HG02759 (cell line): ENCODE measurements around the gene GRB7.
"Not testable (repeated sequence)": the region's sequence is repeated elsewhere in the genome, so short reads cannot be mapped to it uniquely, and the experiment has no call there.

Experiments
- ATAC-seq: cut with Tn5 transposase; IDR thresholded peaks from one replicate; pipeline ENCODE4 v1.9.1; 2021; ENCODE audit warnings: mild to moderate bottlenecking, moderate library complexity; ENCODE audit not compliant: unreplicated experiment

The GRB7 gene

DNA sequence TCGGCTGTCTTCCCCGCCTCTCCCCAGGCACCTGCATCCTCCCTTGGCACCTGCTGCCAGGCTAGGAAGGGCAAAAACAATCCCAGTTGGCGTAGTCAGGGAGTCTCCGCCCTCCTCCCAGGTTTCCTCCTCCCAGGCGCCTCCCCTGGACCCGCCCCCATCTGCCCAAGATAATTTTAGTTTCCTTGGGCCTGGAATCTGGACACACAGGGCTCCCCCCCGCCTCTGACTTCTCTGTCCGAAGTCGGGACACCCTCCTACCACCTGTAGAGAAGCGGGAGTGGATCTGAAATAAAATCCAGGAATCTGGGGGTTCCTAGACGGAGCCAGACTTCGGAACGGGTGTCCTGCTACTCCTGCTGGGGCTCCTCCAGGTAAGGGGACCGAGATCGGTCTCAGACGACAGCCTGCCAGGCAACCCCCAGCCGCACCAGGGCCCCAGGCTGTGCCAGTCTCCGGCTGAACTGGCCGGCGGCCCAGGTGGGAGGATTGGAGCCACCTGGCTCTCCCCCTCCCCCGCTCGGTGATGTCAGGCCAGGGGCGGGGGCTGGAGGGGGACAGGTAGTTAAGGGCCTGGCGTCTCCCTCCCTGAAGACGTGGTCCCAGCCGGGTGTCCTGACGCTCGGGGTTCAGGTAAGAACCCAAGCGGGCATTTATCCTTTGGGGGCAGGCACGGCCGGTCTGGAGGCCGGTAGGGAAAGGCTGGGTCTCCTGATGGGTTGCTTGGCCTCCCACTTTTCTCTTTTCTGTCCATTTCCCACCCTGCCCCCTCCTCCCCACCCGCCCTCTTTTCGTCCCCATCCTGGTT lies at the start of gene GRB7:
Gene GRB7, plus strand, starts transcription at position 179 of the 808 bp plus-strand sequence. CDS start 4,364 bp downstream, outside the sequence.
- ATAC-seq: no peak

DNA sequence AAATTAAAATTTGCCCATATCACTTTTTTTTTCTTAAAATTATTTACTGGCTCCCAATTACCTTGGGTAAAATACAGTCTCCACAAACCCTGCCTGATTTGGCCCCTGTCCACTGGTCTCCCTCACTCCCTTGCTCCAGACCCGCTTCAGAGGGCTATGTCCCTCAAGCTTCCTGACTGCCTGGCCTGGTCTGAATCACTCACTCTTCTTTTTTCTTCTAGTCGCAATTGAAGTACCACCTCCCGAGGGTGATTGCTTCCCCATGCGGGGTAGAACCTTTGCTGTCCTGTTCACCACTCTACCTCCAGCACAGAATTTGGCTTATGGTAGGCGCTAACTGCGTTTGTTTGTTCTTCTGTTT lies 49.3 kb upstream of the GRB7 start:
- ATAC-seq: no peak

GRCh38 chr17:39688945-39689344 lies 48.8 kb upstream of the GRB7 start:
- no peak for ATAC-seq

- no peak for ATAC-seq
Observed at GRCh38 chr17:39694593-39694992, 43.1 kb upstream of the GRB7 start.

DNA sequence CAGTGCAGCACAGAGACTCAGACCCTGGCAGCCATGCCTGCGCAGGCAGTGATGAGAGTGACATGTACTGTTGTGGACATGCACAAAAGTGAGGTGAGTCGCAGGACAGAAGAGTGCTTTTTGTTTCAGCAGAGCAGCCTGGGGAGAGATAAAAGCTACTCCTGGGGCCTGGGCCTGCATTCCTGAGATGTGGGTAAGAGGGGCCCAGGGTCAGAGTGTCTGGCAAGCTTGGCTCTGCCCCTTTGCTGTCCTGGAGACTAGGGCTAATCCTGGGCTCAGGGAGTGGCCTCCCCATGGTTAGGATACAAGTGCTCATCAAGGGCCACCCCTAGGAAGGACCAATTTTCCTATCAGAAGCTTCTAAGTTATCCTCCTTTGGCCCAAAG lies 42.7 kb upstream of the GRB7 start:
- ATAC-seq: no peak

- no peak for ATAC-seq
Observed at GRCh38 chr17:39696731-39697130, 41.0 kb upstream of the GRB7 start.

- no peak for ATAC-seq
Observed at GRCh38 chr17:39697961-39698360, 39.8 kb upstream of the GRB7 start.

- not testable (repeated sequence) for ATAC-seq
Observed at GRCh38 chr17:39699157-39699817, 38.5 kb upstream of the GRB7 start.

DNA sequence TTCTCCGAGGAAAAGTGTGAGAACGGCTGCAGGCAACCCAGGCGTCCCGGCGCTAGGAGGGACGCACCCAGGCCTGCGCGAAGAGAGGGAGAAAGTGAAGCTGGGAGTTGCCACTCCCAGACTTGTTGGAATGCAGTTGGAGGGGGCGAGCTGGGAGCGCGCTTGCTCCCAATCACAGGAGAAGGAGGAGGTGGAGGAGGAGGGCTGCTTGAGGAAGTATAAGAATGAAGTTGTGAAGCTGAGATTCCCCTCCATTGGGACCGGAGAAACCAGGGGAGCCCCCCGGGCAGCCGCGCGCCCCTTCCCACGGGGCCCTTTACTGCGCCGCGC lies 38.0 kb upstream of the GRB7 start, which contains the start of gene ERBB2:
Gene ERBB2, plus strand, starts transcription at position 247 of the 330 bp plus-strand sequence. CDS start 175 bp downstream, outside the sequence.
- ATAC-seq: no peak

DNA sequence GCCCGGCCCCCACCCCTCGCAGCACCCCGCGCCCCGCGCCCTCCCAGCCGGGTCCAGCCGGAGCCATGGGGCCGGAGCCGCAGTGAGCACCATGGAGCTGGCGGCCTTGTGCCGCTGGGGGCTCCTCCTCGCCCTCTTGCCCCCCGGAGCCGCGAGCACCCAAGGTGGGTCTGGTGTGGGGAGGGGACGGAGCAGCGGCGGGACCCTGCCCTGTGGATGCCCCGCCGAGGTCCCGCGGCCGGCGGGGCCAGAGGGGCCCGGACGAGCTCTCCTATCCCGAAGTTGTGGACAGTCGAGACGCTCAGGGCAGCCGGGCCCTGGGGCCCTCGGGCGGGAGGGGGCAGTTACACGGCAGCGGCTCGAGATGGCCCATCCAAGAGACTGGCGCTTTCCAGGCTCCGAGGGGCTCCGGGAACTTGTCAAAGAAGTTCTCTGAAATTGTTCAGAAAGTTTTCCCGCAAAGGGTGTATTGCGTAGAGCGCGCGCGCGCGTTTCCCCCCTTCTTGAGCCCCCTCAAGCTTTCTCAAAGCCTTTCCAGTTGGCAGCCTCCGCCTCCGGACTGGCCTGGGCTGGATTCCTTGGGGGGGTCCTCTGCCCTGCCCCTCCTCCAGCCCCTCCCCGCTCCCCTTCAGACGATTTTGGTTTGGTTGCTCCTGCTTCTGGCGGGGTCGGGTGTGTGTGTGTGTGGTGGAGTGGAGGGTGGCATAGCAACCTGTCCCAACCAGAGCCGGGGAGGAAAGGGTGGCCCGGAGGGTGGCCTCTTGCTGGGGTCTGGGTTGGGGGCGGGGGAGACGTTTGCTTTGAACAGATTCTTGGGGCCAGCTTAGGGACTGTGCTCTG lies 37.4 kb upstream of the GRB7 start:
- ATAC-seq: no peak

- ATAC-seq: no peak
Observed at GRCh38 chr17:39701012-39701783, 36.5 kb upstream of the GRB7 start.

DNA sequence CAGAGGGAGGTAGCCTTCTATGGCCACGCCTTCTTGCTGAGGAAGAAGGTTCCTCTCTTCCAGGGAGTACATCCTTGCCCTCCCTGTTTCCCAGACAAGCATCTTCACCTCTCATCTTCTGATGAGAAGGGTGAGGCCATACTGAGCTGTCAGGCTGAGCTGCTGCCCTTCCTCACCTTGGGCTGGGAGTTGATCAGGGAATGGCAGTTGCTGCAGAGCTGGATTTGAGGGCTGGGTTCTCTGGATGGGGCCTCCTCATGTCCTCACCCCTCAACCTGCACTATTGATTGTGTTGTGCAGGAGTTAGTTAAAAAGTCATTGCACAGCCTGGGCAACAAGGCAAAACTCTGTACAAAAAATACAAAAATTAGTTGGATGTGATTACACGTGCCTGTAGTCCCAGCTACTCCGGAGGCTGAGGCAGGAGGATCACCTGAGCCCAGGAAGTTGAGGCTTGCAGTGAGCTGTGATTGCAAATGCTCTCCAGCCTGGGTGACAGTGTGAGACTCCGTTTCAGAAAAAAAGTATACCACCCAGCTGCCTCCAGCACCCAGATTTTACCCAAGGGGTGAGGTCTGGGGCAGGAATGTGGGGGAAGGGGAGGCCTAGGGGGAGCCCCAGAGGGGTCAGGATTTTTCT lies 35.8 kb upstream of the GRB7 start:
- no peak for ATAC-seq

DNA sequence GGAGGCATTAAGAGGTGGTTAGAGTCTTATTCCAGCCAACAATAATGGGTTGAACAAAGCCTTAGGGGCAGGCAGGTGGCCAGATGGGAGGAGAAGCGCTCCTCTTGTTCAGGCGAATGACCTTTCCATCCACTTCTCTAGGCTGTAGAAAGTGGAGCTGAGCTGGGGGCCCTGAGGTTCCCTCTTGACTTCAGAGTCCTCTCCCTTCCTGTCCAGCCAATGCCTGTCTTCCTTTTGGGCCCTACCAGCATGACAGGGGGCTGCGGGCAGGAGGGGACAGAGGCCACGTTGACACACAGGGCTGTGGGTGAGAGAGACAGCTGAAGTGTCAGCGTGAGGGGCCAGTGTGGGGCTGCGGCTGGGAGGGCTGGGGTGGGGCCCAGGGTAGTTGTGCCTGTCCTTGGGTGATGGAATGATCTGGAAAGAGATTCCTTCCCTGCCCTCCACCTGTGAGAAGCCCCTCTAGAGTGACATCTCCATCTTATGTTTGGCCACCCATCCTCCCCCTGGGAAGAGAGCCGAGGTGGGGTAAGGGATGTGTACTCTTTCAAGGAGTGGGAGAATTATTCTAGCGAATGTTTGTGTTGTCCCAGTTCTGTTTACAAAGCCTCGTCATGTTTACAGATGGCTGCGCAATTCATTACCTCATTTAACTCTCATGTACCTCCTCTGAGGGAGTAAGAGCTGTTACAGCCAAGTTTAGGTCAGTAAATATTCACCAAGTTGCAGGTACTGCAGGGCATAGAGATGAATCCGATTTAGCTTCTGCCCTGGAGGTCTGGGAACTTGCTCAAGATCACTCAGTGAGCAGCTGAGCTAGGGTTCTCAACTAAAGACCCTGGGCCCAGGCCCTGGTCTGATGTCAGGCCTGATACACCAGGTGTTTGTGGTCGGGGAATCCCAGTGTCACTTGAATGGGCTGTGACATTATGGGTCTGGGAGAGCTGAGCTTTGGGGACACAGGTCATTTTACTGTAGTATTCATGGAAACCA lies 34.5 kb upstream of the GRB7 start:
- no peak for ATAC-seq

DNA sequence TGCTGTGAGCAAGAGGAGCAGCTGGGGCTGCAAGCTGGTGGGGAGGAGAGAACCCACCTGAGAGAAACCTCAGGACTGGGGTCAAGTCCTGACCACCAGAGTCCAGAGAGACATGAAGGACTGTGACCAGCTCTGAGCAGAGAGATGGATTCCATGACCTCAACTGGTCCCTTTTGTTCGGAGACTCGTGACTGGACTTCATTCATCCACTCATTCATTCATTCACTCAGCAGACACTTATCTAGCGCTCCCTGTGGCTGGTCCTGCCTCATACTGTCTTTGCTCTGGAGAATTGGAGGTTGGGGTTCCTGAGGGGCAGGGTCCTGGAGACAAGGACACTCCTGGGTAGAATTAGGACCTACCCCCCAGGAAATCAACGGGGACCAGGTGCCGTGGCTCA lies 33.8 kb upstream of the GRB7 start:
- ATAC-seq: no peak

DNA sequence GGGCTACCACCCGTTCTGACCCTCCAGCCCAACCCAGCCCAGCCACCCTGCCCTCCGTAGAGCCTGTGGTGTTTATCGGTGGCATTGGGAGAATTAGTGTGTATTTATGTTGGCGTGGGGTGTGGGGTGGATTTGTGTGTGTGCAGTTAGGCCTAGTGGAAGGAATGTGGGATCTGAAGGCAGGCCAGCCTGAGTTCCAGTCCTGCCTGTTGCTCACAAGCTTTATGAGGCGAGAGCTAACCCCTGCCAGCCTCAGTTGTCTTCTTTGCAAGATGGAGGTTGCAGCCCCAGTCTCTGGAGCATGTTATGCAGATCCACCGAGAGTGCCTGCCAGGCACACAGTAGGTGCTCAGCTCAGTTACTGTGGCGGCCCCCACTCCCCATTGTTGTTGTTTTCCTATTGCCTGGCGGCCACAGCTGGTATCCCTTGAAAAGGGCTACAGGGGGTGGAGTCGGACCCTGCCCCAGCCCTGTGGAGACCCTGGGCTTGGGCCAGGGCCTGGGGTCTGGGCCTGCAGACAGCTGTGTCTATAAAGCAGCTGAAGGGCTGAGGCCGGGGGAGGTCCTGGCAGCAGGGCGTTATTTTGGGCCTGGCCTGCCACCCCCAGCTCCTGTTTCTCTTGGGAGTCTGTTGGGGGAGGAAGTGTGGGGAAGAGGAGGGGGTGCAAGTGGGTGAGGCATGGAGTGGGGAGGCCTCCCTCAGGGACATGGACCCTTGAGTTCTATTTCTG lies 32.8 kb upstream of the GRB7 start:
- no peak for ATAC-seq

GRCh38 chr17:39705786-39706348 lies 31.9 kb upstream of the GRB7 start:
- ATAC-seq: no peak

- no peak for ATAC-seq
Observed at GRCh38 chr17:39706383-39706782, 31.4 kb upstream of the GRB7 start.

- ATAC-seq: no peak
Observed at GRCh38 chr17:39706921-39707337, 30.8 kb upstream of the GRB7 start.
